Measurements from ENCODE around the gene SPHK1.

GRCh38 chr17:76382803-76383545 is 1.4 kb upstream of the SPHK1 start:
- TF ChIP-seq CTCF (conservative IDR thresholded peaks at IDR 0.05; ENCODE audit: low read length) (no peak), EZH2phosphoT487 (IDR thresholded peaks at IDR 0.05; ENCODE audit: borderline replicate concordance, low read depth, low read length) (no peak)
